Kidney epithelial cell (primary cell): ENCODE measurements around the gene GTF2A1. TPM values are rescaled to one million over a fixed set of nuclear protein-coding genes. Genes with fewer than 3 reads are reported as not detected.

Source experiments
- DNase-seq: peaks from one replicate; pipeline ENCODE4 v3.0.0-alpha.2; 2010; ENCODE audit warnings: low read depth
- H3K27me3 ChIP-seq: 2 replicates; pipeline ENCODE4 v1.6.0; 2011; ENCODE audit warnings: low read length; ENCODE audit not compliant: control insufficient read depth, insufficient read depth
- H3K36me3 ChIP-seq: 2 replicates; pipeline ENCODE4 v1.5.1; 2011; ENCODE audit warnings: low read length; ENCODE audit not compliant: control insufficient read depth, insufficient read depth
- H3K4me3 ChIP-seq: 2 replicates; pipeline ENCODE4 v1.5.1; 2011; ENCODE audit warnings: low read depth, mild to moderate bottlenecking, control low read depth, low read length
- CTCF ChIP-seq: IDR thresholded peaks from 2 replicates; pipeline ENCODE4 v1.5.1; 2011; ENCODE audit warnings: mild to moderate bottlenecking, moderate library complexity, low read length, control low read depth, inconsistent platforms; ENCODE audit not compliant: insufficient read depth, poor library complexity, severe bottlenecking
- total RNA-seq: library from RNA; depleted of rRNA; stranded (reverse); fragments of >200 nt; gene quantifications from 2 replicates; pipeline ENCODE4 v1.2.3, GENCODE V29; 2015

The GTF2A1 gene
- total RNA-seq, 1 donor from 2014 or later = 31.9 TPM

DNA sequence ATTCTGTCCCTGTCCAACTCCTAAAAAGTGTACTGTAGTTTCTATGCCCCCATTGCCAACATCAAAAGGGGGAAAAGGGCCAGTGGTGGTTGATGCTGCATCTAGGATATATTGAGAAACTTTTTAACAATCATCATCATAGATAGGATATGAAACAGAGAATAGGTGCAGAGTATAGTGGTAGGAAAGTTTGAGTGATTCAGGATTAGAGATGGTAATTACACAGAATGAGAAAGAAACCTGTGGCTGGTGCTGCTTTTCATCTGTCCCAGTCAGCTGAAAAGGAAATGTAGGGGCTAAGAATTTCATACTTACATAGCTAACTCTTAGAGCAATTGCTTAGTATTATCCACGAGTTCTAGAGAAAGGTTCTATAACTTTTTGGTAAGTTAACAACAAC, 67.6 kb downstream of the GTF2A1 start:
- no peak for TF ChIP-seq CTCF
- no peak for DNase-seq
- H3K27me3 ChIP-seq = no peaks in the 10 kb centered on the region
- no peak overlapping the region for H3K4me3 ChIP-seq
- H3K36me3 ChIP-seq = no peaks in the 10 kb centered on the region

DNA sequence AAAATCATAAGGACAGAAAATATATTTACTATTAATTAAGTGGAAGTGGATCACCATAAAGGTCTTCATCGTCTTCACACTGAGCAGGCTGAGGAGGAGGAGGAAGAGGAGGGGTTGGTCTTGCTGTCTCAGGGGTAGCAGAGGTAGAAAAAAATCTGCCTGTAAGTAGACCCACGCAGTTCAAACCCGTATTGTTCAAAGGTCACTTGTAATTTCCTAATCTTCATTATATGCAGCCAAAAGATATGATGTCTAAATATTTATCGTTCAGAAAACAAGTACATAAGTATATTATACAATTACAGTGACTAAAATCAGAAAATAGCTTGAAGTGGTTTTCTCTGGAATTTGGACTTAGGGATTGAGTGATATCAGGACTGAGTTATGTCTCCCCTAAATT, 72.1 kb downstream of the GTF2A1 start:
- no peak for TF ChIP-seq CTCF
- no peak for DNase-seq
- no peaks in the 10 kb centered on the region for H3K36me3 ChIP-seq
- H3K27me3 ChIP-seq = no peaks in the 10 kb centered on the region
- H3K4me3 ChIP-seq = no peak overlapping the region

GRCh38 chr14:81147140-81147897, 73.4 kb downstream of the GTF2A1 start:
- no peak overlapping the region for H3K4me3 ChIP-seq
- H3K36me3 ChIP-seq = no peaks in the 10 kb centered on the region
- no peak for TF ChIP-seq CTCF
- H3K27me3 ChIP-seq = no peaks in the 10 kb centered on the region
- DNase-seq = no peak

GRCh38 chr14:81144824-81145603, 75.7 kb downstream of the GTF2A1 start:
- H3K27me3 ChIP-seq = no peaks in the 10 kb centered on the region
- no peak for TF ChIP-seq CTCF

DNA sequence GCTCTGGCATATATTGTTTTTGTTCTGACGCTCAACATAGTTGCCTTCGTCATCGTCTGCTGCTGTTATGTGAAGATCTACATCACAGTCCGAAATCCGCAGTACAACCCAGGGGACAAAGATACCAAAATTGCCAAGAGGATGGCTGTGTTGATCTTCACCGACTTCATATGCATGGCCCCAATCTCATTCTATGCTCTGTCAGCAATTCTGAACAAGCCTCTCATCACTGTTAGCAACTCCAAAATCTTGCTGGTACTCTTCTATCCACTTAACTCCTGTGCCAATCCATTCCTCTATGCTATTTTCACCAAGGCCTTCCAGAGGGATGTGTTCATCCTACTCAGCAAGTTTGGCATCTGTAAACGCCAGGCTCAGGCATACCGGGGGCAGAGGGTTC, 77.0 kb downstream of the GTF2A1 start:
- Histone ChIP-seq H3K27me3 (no peaks in the 10 kb centered on the region), H3K36me3 (no peaks in the 10 kb centered on the region), H3K4me3 (no peak overlapping the region)
- no peak for DNase-seq
- TF ChIP-seq CTCF = no peak

More at GRCh38 chr14:81144824-81145603, 75.7 kb downstream of the GTF2A1 start:
- Histone ChIP-seq H3K36me3 (no peaks in the 10 kb centered on the region), H3K4me3 (no peak overlapping the region)
- DNase-seq = no peak
